Mesenteric fat pad (tissue), 1 donor: Measurements from ENCODE around the gene WIPI1. TPM values are rescaled to one million over a fixed set of nuclear protein-coding genes. Genes with fewer than 3 reads are reported as not detected.

Experiments used
- DNase-seq: peaks from one replicate; pipeline ENCODE4 v3.0.0-alpha.2; 2020; ENCODE audit warnings: low spot score
- total RNA-seq: library from RNA; stranded (reverse); fragmentation: NEBNext Ultra II Directional; extraction: Animal tissue kit (Norgen Biotek cat#: 25700); gene quantifications from one replicate; pipeline ENCODE4 v1.2.1, GENCODE V29; 2021
- donor health status: DM: yes; HTN: yes; CAD: no.

The WIPI1 gene
- total RNA-seq, 1 donor from 2014 or later = 124 TPM

DNA sequence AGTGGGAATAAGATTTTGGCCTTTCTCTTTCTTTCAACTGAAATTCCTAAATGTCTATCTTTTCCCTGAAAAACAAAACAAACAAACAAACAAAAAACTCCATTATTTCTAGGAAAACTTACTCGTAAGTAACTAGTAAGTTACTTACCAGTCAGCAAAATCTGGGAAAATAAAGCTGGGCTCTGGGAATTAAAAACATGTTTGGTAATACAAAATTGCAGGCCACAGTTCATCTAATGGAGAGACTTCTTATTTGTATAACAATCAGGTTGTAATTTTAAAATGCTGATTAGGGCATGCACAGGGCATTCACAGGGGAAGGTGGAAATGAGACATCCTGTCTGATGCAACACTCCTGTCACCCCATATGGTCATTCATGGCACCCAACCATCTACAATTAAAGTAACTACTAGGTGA is 3.8 kb upstream of the WIPI1 start:
- no peak for DNase-seq

DNA sequence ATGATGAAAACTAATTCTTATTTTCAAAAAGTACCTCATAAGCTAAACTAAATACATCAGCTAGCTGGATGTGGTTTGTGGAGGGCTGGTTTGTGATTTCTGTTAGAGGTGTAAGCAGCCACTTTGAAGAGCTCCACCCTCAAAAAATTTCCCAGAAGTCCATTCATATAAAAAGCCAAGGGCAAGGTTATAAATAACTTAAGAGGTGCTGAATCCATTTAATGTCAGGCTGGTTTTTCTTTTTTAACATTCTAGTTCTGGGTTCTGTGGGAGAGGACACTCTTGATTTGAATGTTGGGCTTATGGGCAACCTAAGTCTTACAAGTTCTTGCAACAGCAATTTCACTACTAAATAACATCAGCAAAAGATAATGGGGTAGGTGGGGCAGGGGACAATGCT is 3.4 kb upstream of the WIPI1 start:
- DNase-seq = no peak

DNA sequence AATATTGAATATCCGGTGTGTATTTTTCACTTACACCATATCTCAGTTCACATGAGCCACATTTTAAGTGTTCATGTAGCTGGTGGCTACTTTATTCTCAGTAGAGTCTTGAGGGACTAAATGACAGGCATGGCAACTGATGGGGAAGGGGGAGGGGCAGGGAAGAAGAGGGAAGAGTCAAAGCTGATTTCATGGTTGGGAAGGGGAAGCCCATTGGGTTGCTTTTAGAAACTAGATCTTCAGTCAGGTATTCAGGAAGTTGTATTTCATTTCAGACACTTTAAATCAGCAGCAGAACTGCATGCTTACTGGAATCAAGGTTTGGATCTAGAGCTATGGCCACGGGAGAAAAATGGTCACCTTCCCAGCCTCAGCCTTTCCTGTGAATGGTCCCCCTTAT is 2.9 kb upstream of the WIPI1 start:
- DNase-seq = no peak

DNA sequence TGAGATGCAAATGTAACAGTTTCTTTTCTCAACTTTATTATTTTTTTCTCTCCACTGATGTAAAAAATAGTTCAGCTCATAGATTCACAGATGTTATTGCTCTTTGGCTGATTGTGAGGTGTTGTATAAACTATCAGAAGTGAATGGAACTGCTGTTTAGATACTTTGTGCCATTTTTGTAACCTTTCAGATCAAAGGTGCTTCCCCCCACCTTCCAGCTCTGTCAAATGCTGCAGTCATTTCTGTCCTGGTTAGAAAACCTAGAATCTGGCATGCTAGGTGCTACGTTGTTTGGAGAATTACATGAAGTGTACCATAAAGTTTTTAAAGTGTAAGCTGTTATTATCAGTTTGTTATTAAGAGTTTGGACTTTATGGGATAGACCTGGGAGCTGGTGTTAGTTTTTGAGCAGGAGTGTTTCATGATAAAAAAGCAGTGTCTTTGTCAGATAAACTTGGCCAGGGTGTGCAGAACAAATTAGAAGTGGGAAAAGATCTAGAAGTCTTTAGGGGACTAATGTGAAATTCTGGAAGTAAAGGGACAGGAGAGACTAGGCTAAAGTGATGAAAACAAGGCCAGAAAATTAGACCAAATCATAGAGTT is 1.8 kb upstream of the WIPI1 start:
- DNase-seq = no peak

DNA sequence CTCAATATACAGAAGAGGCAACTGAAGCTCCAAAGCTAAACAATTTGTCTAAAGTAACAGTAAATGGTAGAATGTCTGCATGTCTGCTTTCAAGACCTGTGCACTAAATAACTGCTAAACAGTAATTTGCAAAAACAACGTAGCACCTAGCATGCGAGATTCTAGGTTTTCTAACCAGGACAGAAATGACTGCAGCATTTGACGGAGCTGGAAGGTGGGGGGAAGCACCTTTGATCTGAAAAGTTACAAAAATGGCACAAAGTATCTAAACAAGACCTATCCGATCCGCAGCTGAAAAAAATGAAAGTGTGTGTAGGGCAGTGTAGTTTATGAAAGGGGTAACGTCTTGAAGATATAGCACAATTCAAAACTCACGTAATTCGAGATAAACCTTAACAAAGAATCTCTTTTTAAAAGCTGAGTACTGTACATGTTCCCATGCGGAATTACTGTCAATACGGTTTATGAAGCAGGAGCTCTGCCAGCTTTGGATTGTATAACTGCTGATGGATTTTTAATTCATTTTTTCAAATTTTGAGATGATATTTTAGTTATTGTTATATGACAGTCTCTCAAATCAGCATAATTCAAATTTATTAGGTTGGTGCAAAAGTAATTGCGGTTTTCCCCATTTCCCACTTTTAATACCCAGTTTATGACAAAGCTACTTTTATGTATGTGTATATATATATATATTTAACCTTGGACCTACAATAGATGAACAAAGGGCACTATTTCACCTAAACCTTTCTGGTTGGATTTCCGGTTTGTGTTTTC is 1.2 kb upstream of the WIPI1 start:
- no peak for DNase-seq

DNA sequence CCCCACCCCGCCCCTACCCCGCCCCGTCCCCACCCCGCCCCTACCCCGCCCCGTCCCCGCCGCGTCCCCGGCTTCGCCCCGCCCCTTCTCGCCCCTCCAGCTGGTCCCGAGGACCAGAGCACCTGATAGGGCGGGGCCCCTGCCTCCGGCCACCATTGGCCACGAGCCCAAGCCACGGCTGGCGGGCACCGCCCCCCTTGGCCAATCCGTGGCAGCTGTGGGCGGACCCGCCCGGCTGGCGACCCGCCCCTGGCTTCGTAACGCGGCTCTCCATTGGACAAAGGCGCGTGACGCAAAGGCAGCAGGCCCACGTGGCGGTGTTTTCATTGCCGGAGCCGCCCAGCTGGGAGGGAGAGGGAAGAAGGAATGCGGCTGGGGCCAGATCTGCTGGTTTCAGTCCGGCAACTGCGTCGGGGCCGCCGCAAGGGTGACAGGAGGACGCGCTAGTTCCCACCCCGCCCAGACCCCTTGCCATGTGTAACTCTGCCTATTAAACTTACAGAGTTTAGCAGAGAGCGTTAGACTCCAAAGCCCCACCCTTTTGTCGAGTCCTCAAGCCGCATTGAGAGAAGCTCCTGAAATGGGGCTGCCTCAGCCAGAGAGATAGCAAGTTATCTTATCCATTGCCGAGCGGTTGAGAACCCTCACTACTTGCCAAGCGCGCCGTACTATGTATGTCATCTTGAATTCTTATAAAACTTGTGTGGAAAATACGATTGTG is 403 bp upstream of the WIPI1 start:
- peak; percentile 100 for DNase-seq

DNA sequence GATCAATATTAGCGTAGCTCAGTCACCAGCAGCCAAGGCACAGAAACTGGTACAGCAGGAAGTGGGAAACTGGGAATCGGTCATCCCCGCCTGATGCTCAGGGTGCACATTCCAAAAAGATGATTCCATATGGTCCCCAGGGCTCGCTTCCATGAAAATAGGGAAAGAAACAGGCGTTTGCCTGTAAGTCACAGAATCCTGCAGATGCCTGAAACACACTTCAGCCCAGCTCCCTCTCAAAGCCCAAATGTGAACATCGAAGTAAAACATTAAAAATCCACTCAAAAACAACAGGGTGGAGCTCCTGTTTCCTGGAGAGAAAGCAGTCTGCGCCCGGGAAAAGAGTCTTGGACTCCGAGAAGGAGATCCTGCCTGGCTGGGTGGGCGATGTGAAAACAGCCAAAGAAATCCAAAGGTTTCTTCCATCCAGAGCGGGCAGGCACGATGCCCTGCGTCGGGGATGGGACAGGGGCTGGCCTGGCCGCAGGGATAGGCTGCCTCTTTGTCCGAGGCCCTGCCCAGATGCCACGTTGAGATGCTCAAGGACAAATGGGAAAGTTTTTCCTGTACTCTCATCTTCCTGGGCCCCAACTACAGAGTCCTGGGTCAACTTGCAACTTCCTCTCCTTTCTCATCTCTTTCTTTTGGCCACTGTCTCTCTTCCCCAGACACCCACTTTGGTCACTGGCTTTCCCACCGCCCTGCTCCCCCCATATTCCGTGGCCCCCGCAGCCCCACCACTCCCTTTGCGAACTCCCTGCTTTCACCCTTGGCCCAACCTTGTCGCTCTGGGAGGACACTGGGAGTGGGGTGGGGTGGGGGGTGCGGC is 743 bp downstream of the WIPI1 start:
- no peak for DNase-seq

DNA sequence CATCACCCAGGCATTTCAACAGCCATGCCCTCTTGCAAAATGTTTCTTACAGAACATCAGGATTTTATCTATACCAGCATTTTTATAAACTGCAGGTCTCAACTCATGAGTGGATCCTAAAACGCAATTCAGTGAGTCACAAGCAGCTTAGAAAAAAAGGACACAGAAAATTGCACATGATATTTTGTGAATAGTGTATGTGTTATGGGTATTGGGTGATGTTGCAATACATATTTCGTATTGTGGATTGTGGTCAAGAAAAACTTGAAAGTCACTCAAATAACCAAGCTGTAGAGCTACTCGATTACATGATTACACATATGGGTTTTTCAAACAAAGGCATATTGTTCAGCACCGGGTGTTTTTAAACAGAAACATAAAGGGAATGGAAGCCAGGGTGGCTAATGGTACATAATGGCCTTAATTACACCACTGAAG is 1.4 kb downstream of the WIPI1 start:
- DNase-seq = no peak

DNA sequence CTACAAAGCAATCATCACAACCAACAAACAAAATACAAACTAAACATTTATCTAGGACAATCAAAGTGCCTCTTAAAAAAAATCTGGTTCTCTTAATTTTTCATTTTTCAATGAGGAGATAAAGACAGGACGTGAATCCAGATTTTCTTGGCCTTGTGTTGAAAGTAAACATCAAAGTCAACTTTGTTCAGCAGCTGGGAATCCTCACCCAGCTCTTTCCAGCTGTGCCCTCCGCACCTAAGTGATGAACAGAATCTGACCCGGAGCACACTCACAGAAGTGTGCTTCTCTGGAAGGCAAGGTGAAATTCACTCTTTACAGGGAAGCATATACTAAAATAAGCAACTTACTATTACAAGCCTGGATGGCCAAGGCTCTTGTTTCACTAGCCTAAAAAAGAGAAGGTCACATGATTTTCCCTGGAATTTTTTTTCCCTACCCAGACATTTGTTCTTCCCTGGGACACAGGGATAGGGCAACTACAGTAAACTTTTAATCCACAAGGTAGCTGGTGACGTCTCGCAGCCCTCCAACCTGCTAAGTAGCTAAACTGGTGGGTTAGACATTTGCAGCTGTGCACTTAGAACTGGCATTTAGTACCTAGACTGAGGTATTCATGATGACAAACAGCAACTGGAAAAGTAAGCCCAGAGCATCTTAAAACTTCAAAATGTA is 3.2 kb downstream of the WIPI1 start:
- no peak for DNase-seq

GRCh38 chr17:68452724-68453290 is 4.5 kb downstream of the WIPI1 start:
- no peak for DNase-seq

- no peak for DNase-seq
Measured at GRCh38 chr17:68451670-68452354, 5.5 kb downstream of the WIPI1 start.

DNA sequence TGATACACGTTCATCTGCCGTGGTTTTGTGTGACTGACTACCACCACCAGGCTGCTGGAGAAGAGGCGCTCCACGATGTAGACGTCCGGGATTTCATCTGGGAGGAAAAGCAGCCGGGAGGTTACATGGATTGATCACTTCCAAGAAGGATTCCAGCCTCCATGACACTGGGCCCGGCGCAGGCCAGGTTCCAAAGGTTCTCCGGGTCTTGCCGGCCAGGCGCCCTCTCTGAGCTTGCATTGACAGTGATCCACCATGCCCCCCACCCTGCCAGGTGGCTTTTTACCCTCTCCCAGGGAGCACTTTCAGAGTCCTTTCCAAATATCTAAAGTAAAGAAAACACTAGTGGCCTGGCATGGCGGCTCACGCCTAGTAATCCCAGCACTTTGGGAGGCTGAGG is 6.5 kb downstream of the WIPI1 start:
- DNase-seq = no peak

- DNase-seq = no peak
Measured at GRCh38 chr17:68450391-68450790, 6.9 kb downstream of the WIPI1 start.

DNA sequence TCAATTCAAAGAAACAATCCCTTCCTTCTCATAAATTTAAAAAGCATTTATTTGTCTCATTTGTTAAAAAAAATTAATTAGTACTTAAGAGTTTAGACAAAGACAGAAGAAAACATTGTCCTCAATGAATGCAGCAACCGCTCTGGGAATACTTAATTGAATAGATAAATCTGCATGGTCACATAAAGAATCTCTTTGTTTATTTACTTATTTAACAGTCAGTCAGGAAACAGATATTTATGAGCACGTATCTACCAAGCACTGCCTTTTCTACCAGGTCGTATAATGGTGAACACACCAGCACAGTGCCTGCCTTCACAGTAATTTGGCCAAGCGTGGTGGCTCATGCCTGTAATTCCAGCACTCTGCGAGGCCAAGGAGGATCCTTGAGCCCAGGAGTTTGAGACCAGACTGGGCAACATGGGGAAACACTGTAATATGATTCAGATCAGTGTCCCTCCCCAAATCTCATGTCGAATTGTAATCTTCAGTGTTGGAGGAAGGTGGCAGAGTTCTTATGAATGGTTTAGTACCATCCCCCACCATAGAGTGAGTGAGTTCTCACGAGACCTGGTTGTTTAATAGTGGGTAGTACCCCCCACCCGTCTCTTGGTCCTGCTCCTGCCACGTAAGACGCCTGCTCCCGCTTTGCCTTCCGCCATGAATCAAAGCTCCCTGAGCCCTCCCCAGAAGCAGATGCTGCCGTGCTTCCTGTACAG is 8.1 kb downstream of the WIPI1 start:
- DNase-seq = no peak

GRCh38 chr17:68446626-68447041 is 10.7 kb downstream of the WIPI1 start:
- no peak for DNase-seq

DNA sequence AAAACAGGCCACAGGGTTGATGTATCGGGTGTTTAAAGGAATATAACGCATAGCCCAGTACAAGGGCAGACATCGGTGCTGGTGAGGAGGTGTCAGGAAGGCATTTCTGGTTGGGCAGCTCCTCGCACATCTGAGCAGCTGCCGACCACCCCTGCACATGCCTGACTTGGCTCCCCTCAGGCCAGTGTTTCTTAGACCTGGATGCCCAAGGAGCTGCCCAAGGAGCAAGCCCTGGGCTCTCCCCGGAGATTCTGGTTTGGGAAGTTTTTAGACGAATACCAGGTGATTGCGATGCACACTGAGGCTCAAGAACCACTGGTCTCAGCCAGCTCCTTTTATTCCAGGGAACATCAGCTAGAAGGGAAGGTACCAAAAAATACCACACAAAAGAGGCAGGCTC is 11.6 kb downstream of the WIPI1 start:
- no peak for DNase-seq

GRCh38 chr17:68443972-68444464 is 13.3 kb downstream of the WIPI1 start:
- DNase-seq = no peak

GRCh38 chr17:68441070-68441770 is 16.1 kb downstream of the WIPI1 start:
- DNase-seq = peak; percentile 57
